ENCODE measurements around the gene COPS8.

Gene COPS8

DNA sequence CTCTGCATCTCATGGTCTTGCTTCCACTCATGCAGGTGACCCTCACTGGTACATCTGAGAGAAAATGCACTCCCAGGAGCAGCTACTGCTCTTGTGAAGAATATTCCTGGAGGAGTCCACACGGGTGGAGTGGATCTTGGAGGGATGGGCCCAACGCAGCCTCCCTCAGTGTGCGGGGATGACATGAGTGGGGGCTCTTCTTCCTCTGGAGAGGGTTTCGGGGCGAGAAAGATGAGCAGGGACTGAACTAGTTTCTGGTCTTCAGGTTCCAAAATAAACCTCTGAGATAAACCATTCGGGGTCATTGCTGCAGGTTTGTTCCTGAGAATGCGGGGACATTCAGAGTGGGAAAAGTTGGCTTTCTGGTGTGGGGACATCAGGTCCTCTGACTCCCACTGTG lies 39.1 kb downstream of the COPS8 start:
- H3K36me3 ChIP-seq, result no peaks in the 10 kb centered on the region
- TF ChIP-seq, protein P1, sequence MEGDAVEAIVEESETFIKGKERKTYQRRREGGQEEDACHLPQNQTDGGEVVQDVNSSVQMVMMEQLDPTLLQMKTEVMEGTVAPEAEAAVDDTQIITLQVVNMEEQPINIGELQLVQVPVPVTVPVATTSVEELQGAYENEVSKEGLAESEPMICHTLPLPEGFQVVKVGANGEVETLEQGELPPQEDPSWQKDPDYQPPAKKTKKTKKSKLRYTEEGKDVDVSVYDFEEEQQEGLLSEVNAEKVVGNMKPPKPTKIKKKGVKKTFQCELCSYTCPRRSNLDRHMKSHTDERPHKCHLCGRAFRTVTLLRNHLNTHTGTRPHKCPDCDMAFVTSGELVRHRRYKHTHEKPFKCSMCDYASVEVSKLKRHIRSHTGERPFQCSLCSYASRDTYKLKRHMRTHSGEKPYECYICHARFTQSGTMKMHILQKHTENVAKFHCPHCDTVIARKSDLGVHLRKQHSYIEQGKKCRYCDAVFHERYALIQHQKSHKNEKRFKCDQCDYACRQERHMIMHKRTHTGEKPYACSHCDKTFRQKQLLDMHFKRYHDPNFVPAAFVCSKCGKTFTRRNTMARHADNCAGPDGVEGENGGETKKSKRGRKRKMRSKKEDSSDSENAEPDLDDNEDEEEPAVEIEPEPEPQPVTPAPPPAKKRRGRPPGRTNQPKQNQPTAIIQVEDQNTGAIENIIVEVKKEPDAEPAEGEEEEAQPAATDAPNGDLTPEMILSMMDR (IDR thresholded peaks at IDR 0.05), result no peak
- no peak overlapping the region for H3K4me3 ChIP-seq (ENCODE audit: low read depth in 1 of 2, low read length in 1 of 2)
- H3K9me3 ChIP-seq, result no peaks in the 10 kb centered on the region
- no peaks in the 10 kb centered on the region for H3K27me3 ChIP-seq
- H3K27ac ChIP-seq, result no peak overlapping the region
- no peaks in the 10 kb centered on the region for H3K4me1 ChIP-seq (ENCODE audit: control insufficient read depth in 1 of 2, insufficient read depth in 1 of 2, low read depth in 1 of 2, low read length in 1 of 2)

DNA sequence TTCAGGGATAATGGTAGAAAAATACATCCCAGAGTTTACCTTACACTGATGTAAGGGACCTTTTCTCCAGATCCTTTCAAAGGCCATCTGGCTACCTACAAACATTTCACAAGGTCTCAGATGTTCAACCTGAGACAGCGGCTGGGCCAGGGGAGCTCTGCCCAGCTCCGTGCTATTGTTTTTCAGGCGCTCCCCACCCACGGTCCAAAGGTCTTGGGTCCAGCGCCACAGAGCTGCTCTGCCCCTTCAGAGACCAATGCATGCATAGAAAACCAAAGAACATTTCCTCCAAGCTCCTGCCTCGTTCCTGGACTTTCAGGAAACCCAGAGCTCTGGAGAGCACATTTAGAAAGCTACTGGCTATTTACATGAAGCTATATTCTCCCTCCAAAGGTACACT lies 40.3 kb downstream of the COPS8 start:
- Histone ChIP-seq H3K36me3 (no peaks in the 10 kb centered on the region), H3K4me3 (ENCODE audit: low read depth in 1 of 2, low read length in 1 of 2) (no peak overlapping the region), H3K27ac (no peak overlapping the region), H3K4me1 (ENCODE audit: control insufficient read depth in 1 of 2, insufficient read depth in 1 of 2, low read depth in 1 of 2, low read length in 1 of 2) (no peaks in the 10 kb centered on the region), H3K27me3 (no peaks in the 10 kb centered on the region), H3K9me3 (no peaks in the 10 kb centered on the region)
- TF ChIP-seq, protein P1 (IDR thresholded peaks at IDR 0.05), result no peak

DNA sequence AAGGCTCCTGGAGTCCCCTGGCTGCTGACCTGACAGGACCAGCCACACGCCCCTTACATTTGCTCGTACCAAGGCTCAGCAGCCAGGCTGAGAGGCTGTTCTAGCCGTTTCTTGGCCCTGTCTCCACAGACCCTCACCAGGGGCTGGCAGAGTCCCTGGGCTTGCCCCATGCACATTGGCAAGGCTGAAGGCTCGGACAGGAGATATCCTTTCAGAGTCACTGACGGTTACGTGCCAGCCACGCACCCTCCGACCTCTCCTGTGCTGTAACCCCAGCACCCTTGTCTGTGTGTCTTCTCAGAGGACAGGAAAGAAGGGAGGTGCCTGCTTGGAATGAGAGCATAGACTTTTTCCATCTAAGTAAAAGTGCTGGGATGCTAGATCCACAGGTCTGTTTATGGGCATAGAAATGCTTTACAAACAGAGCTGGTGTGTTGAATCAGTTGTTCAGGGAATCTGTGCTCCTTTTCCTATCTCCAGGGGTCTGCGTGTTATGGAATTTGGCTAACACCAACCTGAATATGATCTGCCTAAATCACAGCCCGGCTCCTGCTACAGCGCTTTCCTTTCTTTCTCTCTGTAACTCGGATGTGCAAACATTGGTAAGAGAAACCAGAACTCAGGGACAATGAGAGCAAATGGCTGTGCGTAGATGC lies 41.0 kb downstream of the COPS8 start:
- no peaks in the 10 kb centered on the region for H3K27me3 ChIP-seq
- TF ChIP-seq, protein P1 (IDR thresholded peaks at IDR 0.05), result no peak
- no peaks in the 10 kb centered on the region for H3K9me3 ChIP-seq
- no peaks in the 10 kb centered on the region for H3K36me3 ChIP-seq
- no peak overlapping the region for H3K4me3 ChIP-seq (ENCODE audit: low read depth in 1 of 2, low read length in 1 of 2)
- H3K27ac ChIP-seq, result no peak overlapping the region
- no peaks in the 10 kb centered on the region for H3K4me1 ChIP-seq (ENCODE audit: control insufficient read depth in 1 of 2, insufficient read depth in 1 of 2, low read depth in 1 of 2, low read length in 1 of 2)

DNA sequence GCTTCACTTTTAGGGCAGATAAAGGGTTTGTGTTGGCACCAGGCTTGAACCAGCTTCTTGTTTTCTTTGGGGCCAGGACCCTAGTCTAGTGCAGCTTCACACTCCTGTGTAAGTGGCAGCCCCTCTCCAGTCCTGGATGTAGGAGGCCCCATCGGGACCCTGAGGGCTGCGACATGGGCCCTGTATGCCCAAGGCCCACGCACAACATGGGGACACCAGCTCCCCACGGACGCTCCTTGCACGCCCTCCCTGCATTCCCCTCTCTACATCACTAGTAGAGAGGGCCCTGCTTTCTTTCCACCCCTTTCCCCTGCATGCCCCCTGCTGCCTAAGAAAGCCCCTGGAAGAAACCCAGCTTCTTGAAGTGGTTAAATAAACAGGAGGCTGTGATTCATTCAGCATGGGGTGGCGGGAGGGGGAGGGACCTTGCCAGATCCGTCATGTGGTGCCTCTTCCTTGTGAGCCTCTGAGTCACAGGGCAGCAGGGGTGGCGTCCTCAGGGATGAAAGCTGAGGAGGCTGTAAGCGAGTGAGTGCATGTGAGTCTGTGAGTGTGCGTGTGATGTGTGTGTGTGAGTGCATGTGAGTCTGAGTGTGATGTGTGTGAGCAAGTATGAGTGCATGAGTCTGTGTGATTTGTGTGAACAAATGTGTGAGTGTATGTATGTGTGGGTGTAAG lies 42.5 kb downstream of the COPS8 start:
- Histone ChIP-seq H3K27me3 (no peaks in the 10 kb centered on the region), H3K36me3 (no peaks in the 10 kb centered on the region), H3K9me3 (no peaks in the 10 kb centered on the region), H3K4me1 (ENCODE audit: control insufficient read depth in 1 of 2, insufficient read depth in 1 of 2, low read depth in 1 of 2, low read length in 1 of 2) (no peaks in the 10 kb centered on the region), H3K4me3 (ENCODE audit: low read depth in 1 of 2, low read length in 1 of 2) (no peak overlapping the region), H3K27ac (no peak overlapping the region)
- TF ChIP-seq, protein P1 (IDR thresholded peaks at IDR 0.05), result no peak

DNA sequence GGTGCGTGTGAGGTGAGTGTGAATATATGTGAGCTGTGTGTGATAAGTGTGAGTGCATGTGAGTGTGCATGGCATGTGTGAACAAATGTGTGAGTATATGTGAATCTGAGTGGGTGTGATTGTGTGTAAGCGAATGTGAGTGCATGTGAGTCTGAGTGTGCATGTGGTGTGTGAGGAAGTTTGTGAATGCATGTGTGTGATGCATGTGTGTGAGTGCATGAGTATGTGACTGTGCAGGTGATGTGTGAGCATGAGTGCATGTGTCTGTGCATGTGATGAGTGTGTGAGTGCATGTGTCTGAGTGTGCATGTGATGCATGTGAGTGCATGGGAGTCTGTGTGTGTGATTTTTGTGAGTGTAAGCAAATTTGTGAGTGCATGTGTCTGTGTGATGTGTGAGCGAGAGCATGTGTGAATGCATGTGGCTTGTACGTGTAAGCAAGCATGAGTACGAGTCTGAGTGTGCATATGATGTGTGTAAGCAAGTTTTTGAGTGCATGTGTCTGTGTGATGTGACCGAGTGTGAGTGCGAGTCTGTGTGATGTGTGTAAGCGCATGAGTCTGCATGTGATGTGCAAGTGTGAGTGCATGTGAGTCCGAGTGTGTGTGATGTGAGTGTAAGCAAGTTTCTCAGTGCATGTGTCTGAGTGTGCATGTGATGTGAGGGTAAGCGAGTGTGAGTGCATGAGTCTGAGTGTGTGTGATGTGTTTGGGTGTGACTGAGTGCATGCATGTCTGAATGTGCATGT lies 43.3 kb downstream of the COPS8 start:
- TF ChIP-seq, protein P1 (IDR thresholded peaks at IDR 0.05), result no peak
- H3K36me3 ChIP-seq, result no peaks in the 10 kb centered on the region
- no peaks in the 10 kb centered on the region for H3K4me1 ChIP-seq (ENCODE audit: control insufficient read depth in 1 of 2, insufficient read depth in 1 of 2, low read depth in 1 of 2, low read length in 1 of 2)
- H3K27me3 ChIP-seq, result peaks cover under 1% of the 10 kb centered on the region
- H3K9me3 ChIP-seq, result no peaks in the 10 kb centered on the region
- H3K27ac ChIP-seq, result no peak overlapping the region
- H3K4me3 ChIP-seq (ENCODE audit: low read depth in 1 of 2, low read length in 1 of 2), result no peak overlapping the region

All from neutrophil (primary cell).